ENCODE measurements around the gene DYNLT4. TPM values are rescaled to one million over a fixed set of nuclear protein-coding genes. Genes with fewer than 3 reads are reported as not detected.

The DYNLT4 gene
- total RNA-seq, 4 donors from 2014 or later = 1.4 TPM; not detected in 3

DNA sequence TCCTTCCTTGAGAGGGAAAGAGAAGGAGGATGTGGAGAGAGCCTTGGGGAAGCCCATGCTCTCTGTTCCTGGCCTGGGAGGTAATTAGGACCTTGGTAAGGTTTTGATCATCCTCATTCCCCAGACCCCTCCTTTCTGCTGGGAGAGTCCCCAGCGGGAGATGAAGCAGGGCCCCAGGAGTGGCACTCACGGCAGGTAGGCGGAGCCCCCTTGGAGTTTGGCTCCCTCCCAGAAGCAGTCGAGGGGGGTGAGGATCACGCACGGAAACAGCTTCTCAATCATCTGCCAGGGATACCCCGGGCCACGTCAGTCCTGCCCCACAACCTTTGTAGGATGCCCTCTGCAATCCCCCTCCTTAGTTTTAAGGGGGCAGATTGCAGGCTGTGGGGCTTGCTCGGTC lies 24.4 kb upstream of the DYNLT4 start:
- H3K27ac ChIP-seq = no peak overlapping the region
- intact Hi-C loops (cut with DNase I; ENCODE audit: low total_unique reads) (loop anchor here (10.0 kb wide), 1 partner anchor 47 kb away; the partner anchor contains the start of gene BEST4), in situ Hi-C loops (cut with MboI; ENCODE audit: low pct_ligation_motif_present in 1 of 4, low pct_unique_long_range_greater_than_20kb in 1 of 4, low sequenced_read_pairs in 3 of 4) (loop anchor here in 3 of 4 donors (25.0 kb wide), 3 partner anchors 181 to 656 kb away; partner anchors contain the start of genes HECTD3 (in 1 of the 3), TESK2 (in 1 of the 3) and UROD (in 1 of the 3))
- no peaks in the 10 kb centered on the region for H3K27me3 ChIP-seq
- H3K4me1 ChIP-seq = peaks cover 0 to 6% (median 2%) of the 10 kb centered on the region in 4 donors
- no peak for TF ChIP-seq EP300 (IDR thresholded peaks at IDR 0.05; ENCODE audit: low read depth)
- no peak for TF ChIP-seq POLR2AphosphoS5 (IDR thresholded peaks at IDR 0.05)
- TF ChIP-seq, protein P1, sequence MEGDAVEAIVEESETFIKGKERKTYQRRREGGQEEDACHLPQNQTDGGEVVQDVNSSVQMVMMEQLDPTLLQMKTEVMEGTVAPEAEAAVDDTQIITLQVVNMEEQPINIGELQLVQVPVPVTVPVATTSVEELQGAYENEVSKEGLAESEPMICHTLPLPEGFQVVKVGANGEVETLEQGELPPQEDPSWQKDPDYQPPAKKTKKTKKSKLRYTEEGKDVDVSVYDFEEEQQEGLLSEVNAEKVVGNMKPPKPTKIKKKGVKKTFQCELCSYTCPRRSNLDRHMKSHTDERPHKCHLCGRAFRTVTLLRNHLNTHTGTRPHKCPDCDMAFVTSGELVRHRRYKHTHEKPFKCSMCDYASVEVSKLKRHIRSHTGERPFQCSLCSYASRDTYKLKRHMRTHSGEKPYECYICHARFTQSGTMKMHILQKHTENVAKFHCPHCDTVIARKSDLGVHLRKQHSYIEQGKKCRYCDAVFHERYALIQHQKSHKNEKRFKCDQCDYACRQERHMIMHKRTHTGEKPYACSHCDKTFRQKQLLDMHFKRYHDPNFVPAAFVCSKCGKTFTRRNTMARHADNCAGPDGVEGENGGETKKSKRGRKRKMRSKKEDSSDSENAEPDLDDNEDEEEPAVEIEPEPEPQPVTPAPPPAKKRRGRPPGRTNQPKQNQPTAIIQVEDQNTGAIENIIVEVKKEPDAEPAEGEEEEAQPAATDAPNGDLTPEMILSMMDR (IDR thresholded peaks at IDR 0.05) = no peak
- no peak for TF ChIP-seq POLR2A (IDR thresholded peaks at IDR 0.05)
- 40 to 43% methylated on average over 1 to 9 of the region's 9 CpGs for WGBS, 2 donors (ENCODE audit: low coverage in 1 of 2)
- no peaks in the 10 kb centered on the region for H3K9me3 ChIP-seq
- no peak overlapping the region for H3K4me3 ChIP-seq
- DNase-seq = no peak
- H3K36me3 ChIP-seq = no peaks in the 10 kb centered on the region

DNA sequence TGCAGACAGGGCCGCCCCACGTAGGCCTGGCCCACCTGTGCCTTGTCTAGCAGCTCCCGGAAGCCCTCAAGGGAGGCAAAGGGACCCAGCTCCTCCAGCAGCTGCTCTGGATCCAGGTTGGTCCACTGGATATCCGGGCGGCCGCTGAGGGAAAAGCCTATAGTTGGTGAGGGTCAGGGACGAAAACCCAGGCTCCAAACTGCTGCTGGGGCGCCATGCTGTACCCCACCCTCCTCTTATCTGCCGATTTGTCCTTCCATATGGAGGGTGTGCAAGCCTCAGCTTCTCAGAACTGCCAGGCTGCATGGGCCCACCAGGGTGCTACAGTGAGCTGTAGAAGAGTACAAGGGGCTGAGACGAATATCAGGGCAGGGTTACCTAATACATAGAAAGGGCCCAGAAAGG lies 23.8 kb upstream of the DYNLT4 start:
- Histone ChIP-seq H3K36me3 (no peaks in the 10 kb centered on the region), H3K9me3 (no peaks in the 10 kb centered on the region), H3K4me1 (peaks cover 0 to 3% (median under 1%) of the 10 kb centered on the region in 4 donors), H3K4me3 (no peak overlapping the region), H3K27me3 (no peaks in the 10 kb centered on the region), H3K27ac (no peak overlapping the region)
- WGBS, 2 donors (ENCODE audit: low coverage in 1 of 2) = 91 to 100% methylated on average over 1 to 10 of the region's 10 CpGs
- in situ Hi-C loops (cut with MboI; ENCODE audit: low pct_ligation_motif_present in 1 of 4, low pct_unique_long_range_greater_than_20kb in 1 of 4, low sequenced_read_pairs in 3 of 4) = loop anchor here in 3 of 4 donors (25.0 kb wide), 3 partner anchors 181 to 656 kb away; partner anchors contain the start of genes HECTD3 (in 1 of the 3), TESK2 (in 1 of the 3) and UROD (in 1 of the 3)
- TF ChIP-seq EP300 (IDR thresholded peaks at IDR 0.05; ENCODE audit: low read depth) (no peak), POLR2AphosphoS5 (IDR thresholded peaks at IDR 0.05) (no peak), POLR2A (IDR thresholded peaks at IDR 0.05) (no peak)
- TF ChIP-seq, protein P1 (IDR thresholded peaks at IDR 0.05) = no peak
- intact Hi-C loops (cut with DNase I; ENCODE audit: low total_unique reads) = loop anchor here (10.0 kb wide), 1 partner anchor 46 kb away; the partner anchor contains the start of gene BEST4
- no peak for DNase-seq

DNA sequence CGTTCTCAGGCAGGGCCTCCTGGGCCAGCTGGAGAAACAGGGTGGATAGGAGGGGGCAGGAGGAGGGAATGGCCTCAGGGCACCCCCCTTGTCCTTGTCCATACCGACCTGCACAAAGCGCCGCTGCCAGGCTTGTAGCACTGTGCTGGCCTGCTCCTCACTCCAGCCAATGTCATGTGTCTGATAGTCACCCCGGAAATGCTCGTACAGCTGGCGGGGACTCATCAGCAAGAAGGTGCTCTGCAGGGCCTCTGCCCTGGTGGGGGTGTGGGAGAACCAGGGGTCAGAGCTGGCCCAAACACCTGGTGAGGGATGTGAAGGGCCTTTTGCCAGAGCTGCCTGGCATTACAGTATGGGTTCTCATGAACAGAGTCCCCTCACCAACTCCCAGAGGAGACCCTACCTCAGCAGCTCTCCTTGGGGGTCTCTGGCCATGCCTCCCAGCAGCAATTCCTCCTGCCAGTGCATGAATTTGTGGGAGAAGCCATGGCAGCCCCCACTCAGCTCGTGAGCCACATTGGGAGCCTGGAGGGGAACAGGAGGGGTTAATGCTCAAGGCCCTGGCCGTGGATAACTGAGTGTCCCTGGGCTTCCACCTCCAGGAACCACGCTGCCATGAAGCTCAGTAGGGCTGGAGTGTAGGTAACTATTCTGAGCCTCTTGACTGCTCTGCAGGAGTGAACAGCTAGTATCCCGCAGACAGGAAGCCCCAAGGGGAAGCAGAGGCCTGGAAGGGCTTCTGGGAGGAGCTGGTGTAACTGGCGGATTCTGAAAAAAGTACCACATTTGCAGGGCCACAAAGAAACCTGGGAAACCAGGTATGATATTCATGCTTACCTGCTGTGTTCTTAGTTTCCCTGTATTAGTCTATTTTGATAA lies 22.6 kb upstream of the DYNLT4 start:
- Histone ChIP-seq H3K36me3 (no peaks in the 10 kb centered on the region), H3K4me3 (no peak overlapping the region), H3K27ac (no peak overlapping the region), H3K4me1 (no peaks in the 10 kb centered on the region), H3K27me3 (no peaks in the 10 kb centered on the region), H3K9me3 (no peaks in the 10 kb centered on the region)
- intact Hi-C loops (cut with DNase I; ENCODE audit: low total_unique reads) (loop anchor here (10.0 kb wide), 1 partner anchor 45 kb away; the partner anchor contains the start of gene BEST4), in situ Hi-C loops (cut with MboI; ENCODE audit: low pct_ligation_motif_present in 1 of 4, low pct_unique_long_range_greater_than_20kb in 1 of 4, low sequenced_read_pairs in 3 of 4) (loop anchor here in 3 of 4 donors (25.0 kb wide), 3 partner anchors 183 to 658 kb away; partner anchors contain the start of genes HECTD3 (in 1 of the 3), TESK2 (in 1 of the 3) and UROD (in 1 of the 3))
- no peak for DNase-seq
- TF ChIP-seq EP300 (IDR thresholded peaks at IDR 0.05; ENCODE audit: low read depth) (no peak), POLR2A (IDR thresholded peaks at IDR 0.05) (no peak), POLR2AphosphoS5 (IDR thresholded peaks at IDR 0.05) (no peak)
- TF ChIP-seq, protein P1 (IDR thresholded peaks at IDR 0.05) = no peak
- 89% methylated on average over 12 of the region's 12 CpGs; no CpG with 5 or more reads in 1 of the 2 donors for WGBS, 2 donors (ENCODE audit: low coverage in 1 of 2)
